Astrocyte (in vitro differentiated cells and primary cell): Measurements from ENCODE around the gene ATXN10.

Experiments
- EZH2 ChIP-seq: IDR thresholded peaks from 2 replicates; pipeline ENCODE4 v1.6.1; 2012; ENCODE audit warnings: mild to moderate bottlenecking, low read length, inconsistent platforms; ENCODE audit not compliant: insufficient read depth
- TF ChIP-seq, protein P1 (sequence below): IDR thresholded peaks from 2 replicates; pipeline ENCODE4 v1.5.1; 2011; ENCODE audit warnings: low read depth, mild to moderate bottlenecking, inconsistent platforms, low read length, moderate library complexity; ENCODE audit not compliant: insufficient read depth

DNA sequence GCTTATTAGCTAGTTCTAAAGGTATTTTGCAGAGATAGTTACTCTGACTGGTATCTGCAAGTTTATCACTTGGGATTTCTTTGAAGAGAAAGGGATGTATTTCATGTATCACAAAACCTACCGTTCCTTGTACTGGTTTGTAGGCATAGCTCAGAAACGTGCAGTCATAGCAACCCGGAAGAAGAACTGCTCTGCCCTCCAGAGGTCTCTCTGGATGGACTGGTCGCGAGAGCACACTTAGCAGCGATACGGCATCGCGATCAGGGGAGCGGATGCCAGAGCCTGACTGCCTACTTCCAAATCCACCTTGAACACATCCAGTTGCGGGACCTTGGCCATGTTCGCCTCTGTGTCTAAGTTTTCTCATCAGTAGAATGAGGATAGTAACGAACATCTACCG is 162.0 kb downstream of the ATXN10 start:
- TF ChIP-seq, protein P1, sequence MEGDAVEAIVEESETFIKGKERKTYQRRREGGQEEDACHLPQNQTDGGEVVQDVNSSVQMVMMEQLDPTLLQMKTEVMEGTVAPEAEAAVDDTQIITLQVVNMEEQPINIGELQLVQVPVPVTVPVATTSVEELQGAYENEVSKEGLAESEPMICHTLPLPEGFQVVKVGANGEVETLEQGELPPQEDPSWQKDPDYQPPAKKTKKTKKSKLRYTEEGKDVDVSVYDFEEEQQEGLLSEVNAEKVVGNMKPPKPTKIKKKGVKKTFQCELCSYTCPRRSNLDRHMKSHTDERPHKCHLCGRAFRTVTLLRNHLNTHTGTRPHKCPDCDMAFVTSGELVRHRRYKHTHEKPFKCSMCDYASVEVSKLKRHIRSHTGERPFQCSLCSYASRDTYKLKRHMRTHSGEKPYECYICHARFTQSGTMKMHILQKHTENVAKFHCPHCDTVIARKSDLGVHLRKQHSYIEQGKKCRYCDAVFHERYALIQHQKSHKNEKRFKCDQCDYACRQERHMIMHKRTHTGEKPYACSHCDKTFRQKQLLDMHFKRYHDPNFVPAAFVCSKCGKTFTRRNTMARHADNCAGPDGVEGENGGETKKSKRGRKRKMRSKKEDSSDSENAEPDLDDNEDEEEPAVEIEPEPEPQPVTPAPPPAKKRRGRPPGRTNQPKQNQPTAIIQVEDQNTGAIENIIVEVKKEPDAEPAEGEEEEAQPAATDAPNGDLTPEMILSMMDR: no peak
- TF ChIP-seq EZH2: no peak
